ENCODE data around the gene GP5. TPM values are rescaled to one million over a fixed set of nuclear protein-coding genes. Genes with fewer than 3 reads are reported as not detected.

Gene GP5
- total RNA-seq, 4 donors from 2014 or later, result not detected

GRCh38 chr3:194370753-194371152 lies 28.3 kb downstream of the GP5 start:
- no peaks in the 10 kb centered on the region for H3K9me3 ChIP-seq
- H3K36me3 ChIP-seq, result no peaks in the 10 kb centered on the region
- 55 to 62% methylated on average over 10 of the region's 10 CpGs for WGBS, 2 donors
- peaks cover 0 to 20% (median 0%) of the 10 kb centered on the region in 4 donors for H3K4me1 ChIP-seq
- no peak for DNase-seq (ENCODE audit: low spot score in 2 of 2)
- no peak overlapping the region for H3K4me3 ChIP-seq
- TF ChIP-seq POLR2A (IDR thresholded peaks at IDR 0.05) (no peak), EP300 (IDR thresholded peaks at IDR 0.05) (no peak)
- TF ChIP-seq, protein P1, sequence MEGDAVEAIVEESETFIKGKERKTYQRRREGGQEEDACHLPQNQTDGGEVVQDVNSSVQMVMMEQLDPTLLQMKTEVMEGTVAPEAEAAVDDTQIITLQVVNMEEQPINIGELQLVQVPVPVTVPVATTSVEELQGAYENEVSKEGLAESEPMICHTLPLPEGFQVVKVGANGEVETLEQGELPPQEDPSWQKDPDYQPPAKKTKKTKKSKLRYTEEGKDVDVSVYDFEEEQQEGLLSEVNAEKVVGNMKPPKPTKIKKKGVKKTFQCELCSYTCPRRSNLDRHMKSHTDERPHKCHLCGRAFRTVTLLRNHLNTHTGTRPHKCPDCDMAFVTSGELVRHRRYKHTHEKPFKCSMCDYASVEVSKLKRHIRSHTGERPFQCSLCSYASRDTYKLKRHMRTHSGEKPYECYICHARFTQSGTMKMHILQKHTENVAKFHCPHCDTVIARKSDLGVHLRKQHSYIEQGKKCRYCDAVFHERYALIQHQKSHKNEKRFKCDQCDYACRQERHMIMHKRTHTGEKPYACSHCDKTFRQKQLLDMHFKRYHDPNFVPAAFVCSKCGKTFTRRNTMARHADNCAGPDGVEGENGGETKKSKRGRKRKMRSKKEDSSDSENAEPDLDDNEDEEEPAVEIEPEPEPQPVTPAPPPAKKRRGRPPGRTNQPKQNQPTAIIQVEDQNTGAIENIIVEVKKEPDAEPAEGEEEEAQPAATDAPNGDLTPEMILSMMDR (IDR thresholded peaks at IDR 0.05), result no peak
- H3K27ac ChIP-seq, result no peak overlapping the region
- H3K27me3 ChIP-seq, result peaks cover 0 to 4% of the 10 kb centered on the region in 2 donors

DNA sequence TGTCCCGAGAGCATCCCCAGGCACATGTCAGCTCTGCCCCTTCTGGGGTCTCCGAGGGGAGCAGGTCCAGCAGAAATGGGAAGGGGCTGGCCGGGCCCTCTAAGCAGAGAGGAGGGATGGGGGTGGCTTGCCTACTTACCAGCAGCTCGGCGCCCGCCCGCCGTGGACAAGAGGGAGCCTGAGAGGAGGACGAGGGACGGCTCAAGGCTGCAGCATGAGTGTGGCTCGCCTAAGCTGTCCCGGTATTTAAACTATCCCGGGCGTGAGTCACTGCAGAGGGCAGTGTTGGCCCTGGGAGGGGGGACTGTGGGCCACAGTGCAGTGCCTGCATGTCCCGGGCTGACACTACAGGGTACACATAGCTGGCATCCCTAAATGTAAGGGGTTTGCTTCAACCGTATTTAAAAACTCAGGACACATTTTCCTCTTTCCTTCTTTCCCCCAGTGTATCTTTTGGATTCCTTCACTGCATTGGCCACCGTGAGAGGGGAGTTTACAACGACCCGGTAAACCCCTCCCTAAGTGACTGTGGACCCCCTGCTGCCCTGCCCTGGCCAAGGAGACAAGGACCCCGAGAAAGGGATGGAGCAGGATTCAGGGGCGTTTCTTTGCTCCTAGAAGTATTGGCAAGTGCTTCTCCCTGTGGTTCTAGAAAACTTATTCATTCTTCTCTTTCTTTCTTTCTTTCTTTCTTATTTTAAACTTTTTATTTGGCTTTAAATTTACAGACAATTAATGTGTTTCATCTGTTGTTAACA lies 29.4 kb downstream of the GP5 start, which contains the start of gene LRRC15:
LRRC15 (minus strand) TSS at position 222 of the 758 bp plus-strand sequence. CDS start 8,700 bp downstream, outside the sequence.
- peaks cover 0 to 22% (median 2%) of the 10 kb centered on the region in 4 donors for H3K4me1 ChIP-seq
- H3K27me3 ChIP-seq, result no peaks in the 10 kb centered on the region
- no peak within 1 kb of the TSS for H3K4me3 ChIP-seq
- 12 to 20% methylated on average over 16 to 20 of the region's 21 CpGs for WGBS, 2 donors
- no peak within 1 kb of the TSS for H3K27ac ChIP-seq
- TF ChIP-seq, protein P1 (IDR thresholded peaks at IDR 0.05), result no peak
- no peak for TF ChIP-seq POLR2A (IDR thresholded peaks at IDR 0.05)
- TF ChIP-seq EP300 (IDR thresholded peaks at IDR 0.05), result no peak
- no peak for DNase-seq (ENCODE audit: low spot score in 2 of 2)
- no peaks in the 10 kb centered on the region for H3K9me3 ChIP-seq
- H3K36me3 ChIP-seq, result no peaks in the 10 kb centered on the region

DNA sequence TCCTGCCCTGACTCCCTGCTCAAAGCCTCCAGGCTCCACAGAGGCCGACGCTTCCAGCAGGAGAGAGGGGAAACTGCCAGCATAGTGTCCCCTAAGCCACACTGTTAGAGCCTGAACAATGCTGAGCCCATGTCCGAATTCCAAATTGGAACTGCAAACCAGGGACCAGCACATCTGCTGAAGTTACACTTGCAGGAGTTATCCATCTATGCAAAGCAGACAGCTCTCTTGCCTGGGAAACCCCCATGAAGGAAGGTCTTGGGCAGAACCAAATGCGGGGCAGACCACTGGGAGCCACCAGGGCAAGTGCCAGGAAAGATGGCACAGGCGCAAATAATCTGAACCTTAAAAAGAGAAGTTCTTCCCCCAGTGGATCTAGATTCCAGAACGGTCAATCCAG lies 30.1 kb downstream of the GP5 start:
- no peaks in the 10 kb centered on the region for H3K27me3 ChIP-seq
- no peaks in the 10 kb centered on the region for H3K9me3 ChIP-seq
- H3K36me3 ChIP-seq, result no peaks in the 10 kb centered on the region
- WGBS, 2 donors, result 76 to 78% methylated on average over 6 of the region's 6 CpGs
- DNase-seq (ENCODE audit: low spot score in 2 of 2), result no peak
- TF ChIP-seq POLR2A (IDR thresholded peaks at IDR 0.05) (no peak), EP300 (IDR thresholded peaks at IDR 0.05) (no peak)
- TF ChIP-seq, protein P1 (IDR thresholded peaks at IDR 0.05), result no peak
- peaks cover 0 to 28% (median 4%) of the 10 kb centered on the region in 4 donors for H3K4me1 ChIP-seq
- no peak overlapping the region for H3K27ac ChIP-seq
- H3K4me3 ChIP-seq, result no peak overlapping the region

GRCh38 chr3:194367992-194368841 lies 30.8 kb downstream of the GP5 start:
- TF ChIP-seq, protein P1 (IDR thresholded peaks at IDR 0.05), result no peak
- TF ChIP-seq POLR2A (IDR thresholded peaks at IDR 0.05) (no peak), EP300 (IDR thresholded peaks at IDR 0.05) (no peak)
- H3K9me3 ChIP-seq, result no peaks in the 10 kb centered on the region
- no peak overlapping the region for H3K4me3 ChIP-seq
- H3K36me3 ChIP-seq, result no peaks in the 10 kb centered on the region
- H3K4me1 ChIP-seq, result peaks cover 0 to 28% (median 4%) of the 10 kb centered on the region in 4 donors
- no peak for DNase-seq (ENCODE audit: low spot score in 2 of 2)
- no peak overlapping the region for H3K27ac ChIP-seq
- 66 to 75% methylated on average over 15 to 18 of the region's 18 CpGs for WGBS, 2 donors
- no peaks in the 10 kb centered on the region for H3K27me3 ChIP-seq
